Mammary epithelial cell (primary cell): ENCODE measurements around the gene TRPM1.

ENCODE experiments used
- EZH2 ChIP-seq: IDR thresholded peaks from 2 replicates; pipeline ENCODE4 v1.6.1; 2012; ENCODE audit warnings: low read length, inconsistent platforms, borderline replicate concordance
- TF ChIP-seq, protein P1 (sequence below), 2 donors: IDR thresholded peaks in 1 of 2; conservative IDR thresholded peaks in 1 of 2; 2 replicates each; pipeline ENCODE4 v1.5.1; 2011 to 2012; ENCODE audit warnings: inconsistent platforms in 2 of 2, low read length in 2 of 2, mild to moderate bottlenecking in 2 of 2, control low read depth in 1 of 2, low read depth in 1 of 2; ENCODE audit not compliant: insufficient read depth in 1 of 2; ENCODE audit errors: extremely low read depth in 1 of 2

DNA sequence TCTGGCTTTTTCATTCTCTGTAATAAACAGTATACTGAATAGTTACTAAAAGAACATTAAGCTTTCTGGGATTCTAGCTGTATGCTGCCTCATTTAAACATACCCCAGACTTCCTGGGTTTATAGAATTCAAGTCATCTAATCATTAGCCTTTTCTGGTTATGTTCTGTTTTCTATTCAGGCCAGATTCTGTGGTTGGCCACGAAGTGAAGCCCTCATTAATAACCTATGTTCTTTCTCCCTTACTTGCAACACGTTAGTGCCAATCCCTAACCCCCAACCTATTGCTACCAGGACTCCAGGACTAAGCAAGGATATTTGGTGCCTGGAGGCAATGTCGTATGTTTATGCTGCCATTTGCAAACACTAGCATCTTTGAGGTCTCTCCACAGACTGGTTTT is 81.5 kb downstream of the TRPM1 start:
- TF ChIP-seq, protein P1, sequence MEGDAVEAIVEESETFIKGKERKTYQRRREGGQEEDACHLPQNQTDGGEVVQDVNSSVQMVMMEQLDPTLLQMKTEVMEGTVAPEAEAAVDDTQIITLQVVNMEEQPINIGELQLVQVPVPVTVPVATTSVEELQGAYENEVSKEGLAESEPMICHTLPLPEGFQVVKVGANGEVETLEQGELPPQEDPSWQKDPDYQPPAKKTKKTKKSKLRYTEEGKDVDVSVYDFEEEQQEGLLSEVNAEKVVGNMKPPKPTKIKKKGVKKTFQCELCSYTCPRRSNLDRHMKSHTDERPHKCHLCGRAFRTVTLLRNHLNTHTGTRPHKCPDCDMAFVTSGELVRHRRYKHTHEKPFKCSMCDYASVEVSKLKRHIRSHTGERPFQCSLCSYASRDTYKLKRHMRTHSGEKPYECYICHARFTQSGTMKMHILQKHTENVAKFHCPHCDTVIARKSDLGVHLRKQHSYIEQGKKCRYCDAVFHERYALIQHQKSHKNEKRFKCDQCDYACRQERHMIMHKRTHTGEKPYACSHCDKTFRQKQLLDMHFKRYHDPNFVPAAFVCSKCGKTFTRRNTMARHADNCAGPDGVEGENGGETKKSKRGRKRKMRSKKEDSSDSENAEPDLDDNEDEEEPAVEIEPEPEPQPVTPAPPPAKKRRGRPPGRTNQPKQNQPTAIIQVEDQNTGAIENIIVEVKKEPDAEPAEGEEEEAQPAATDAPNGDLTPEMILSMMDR (conservative IDR thresholded peaks at IDR 0.05 in 1 of 2, IDR thresholded peaks at IDR 0.05 in 1 of 2; ENCODE audit: extremely low read depth in 1 of 2, insufficient read depth in 1 of 2, low read depth in 1 of 2, low read length in 2 of 2): no peak
- no peak for TF ChIP-seq EZH2
